Epithelial cell of proximal tubule (primary cell): ENCODE data around the gene ADRA2B. TPM values are rescaled to one million over a fixed set of nuclear protein-coding genes. Genes with fewer than 3 reads are reported as not detected.

ENCODE experiments used
- DNase-seq: peaks from one replicate; pipeline ENCODE4 v3.0.0-alpha.2; 2011; ENCODE audit warnings: low read depth
- H3K4me3 ChIP-seq: 2 replicates; pipeline ENCODE4 v1.5.1; 2011; ENCODE audit warnings: low read depth, mild to moderate bottlenecking, low read length
- CTCF ChIP-seq: conservative IDR thresholded peaks from 2 replicates; pipeline ENCODE4 v1.5.1; 2012; ENCODE audit warnings: low read depth, mild to moderate bottlenecking, low read length
- total RNA-seq: library from RNA; depleted of rRNA; stranded (reverse); fragments of >200 nt; gene quantifications from 2 replicates; pipeline ENCODE4 v1.2.3, GENCODE V29; 2015

ADRA2B gene
- total RNA-seq, 1 donor from 2014 or later, result 0.23 TPM

- no peak overlapping the region for H3K4me3 ChIP-seq
- no peak for TF ChIP-seq CTCF
- no peak for DNase-seq
Observed at GRCh38 chr2:96147593-96148201, 31.3 kb upstream of the ADRA2B start.

- no peak for DNase-seq
- no peak overlapping the region for H3K4me3 ChIP-seq
- TF ChIP-seq CTCF, result no peak
Observed at GRCh38 chr2:96146881-96147592, 30.7 kb upstream of the ADRA2B start.

DNA sequence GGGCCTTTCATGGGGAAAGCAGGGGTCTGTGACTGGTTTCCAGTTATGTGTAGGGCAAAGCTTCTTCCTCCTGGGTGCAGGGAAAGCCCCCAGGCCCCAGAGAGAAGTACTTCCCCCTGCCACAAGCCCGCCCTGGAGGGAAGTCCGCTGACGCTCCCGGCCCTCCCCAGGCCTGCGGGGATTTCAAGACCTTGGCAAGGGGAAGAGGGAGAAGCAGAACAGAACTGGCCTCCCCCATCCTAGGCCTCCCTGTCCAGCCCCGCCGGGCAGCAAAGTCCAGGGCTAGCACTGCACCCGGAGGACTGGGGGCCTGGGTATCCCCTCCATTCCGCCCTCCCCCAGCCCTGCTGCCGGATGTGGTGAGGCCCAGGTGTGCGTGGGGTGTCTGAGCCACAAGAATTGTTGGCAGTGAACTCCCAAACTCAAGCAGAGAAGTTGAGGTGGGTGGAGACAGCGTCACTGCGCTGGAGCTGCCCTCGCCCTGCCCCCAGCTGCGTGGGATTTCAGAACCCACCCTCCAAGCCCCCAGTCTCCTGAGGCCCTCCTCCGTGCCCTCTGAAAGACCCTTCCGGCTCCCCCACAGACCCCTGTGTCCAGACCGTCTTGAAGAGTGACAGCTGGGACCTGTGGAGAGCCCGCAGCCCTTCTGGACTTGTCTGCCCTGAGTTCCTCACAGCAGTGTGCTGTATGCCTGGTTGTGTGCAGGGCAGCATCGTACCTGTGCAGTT is 29.9 kb upstream of the ADRA2B start:
- no peak for TF ChIP-seq CTCF
- no peak overlapping the region for H3K4me3 ChIP-seq
- DNase-seq, result no peak

GRCh38 chr2:96145848-96146152 is 29.4 kb upstream of the ADRA2B start:
- no peak overlapping the region for H3K4me3 ChIP-seq
- TF ChIP-seq CTCF, result no peak
- no peak for DNase-seq

DNA sequence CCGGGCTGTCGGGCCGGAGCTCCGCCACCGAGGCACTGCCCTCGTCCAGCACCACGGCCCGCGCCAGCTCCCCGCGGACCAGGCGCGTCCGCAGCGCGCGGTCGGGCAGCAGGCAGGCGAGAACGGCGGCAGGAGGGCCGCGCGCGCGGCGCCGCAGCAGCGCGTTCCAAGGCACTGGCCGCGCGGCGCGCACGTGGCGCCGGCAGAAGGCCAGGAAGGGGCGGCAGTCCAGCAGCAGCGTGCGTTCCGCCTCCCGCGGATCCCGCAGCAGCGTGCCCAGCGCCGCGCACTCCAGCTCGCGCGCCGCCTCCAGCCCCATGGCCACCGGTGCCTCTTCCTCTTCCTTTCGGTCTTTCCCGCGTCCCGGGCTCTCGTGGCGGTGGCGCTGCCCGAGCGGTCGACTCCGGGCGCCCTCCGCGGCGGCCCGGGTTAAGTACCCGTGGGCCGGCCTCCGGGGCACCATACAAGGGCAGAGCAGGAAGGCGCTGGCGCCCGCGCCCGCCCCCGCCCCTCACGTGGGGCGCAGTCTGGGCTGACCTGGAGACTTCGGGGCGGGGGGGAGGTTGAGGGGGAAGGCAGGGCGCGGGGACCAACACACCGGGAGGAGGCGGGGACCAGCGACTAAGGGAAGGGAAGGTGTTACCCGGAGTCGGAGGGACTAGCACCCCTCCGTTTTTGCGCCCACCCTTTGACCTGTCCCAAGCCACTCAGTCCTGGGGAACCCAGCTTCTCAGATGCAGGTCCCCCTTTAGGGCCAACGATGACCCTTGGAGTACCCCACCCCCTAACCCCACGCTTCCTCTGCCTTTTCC is 28.9 kb upstream of the ADRA2B start, which contains the start of gene DUSP2:
TSS of gene DUSP2 (minus strand) at position 405 of the 812 bp plus-strand sequence. CDS start at position 319, 86 bp downstream.
- TF ChIP-seq CTCF, result no peak
- DNase-seq, result no peak
- H3K4me3 ChIP-seq, result peak within 1 kb of the TSS; percentile 49

GRCh38 chr2:96144481-96145035 is 28.2 kb upstream of the ADRA2B start:
- TF ChIP-seq CTCF, result no peak
- H3K4me3 ChIP-seq, result peak overlapping the region; percentile 41
- no peak for DNase-seq
